GM21619 (cell line): Measurements from ENCODE around the gene CDC14B.
"Not testable (repeated sequence)": the region's sequence is repeated elsewhere in the genome, so short reads cannot be mapped to it uniquely, and the experiment has no call there.

ENCODE experiments used
- ATAC-seq: cut with Tn5 transposase; IDR thresholded peaks from one replicate; pipeline ENCODE4 v1.9.1; 2021; ENCODE audit not compliant: unreplicated experiment

The CDC14B gene

DNA sequence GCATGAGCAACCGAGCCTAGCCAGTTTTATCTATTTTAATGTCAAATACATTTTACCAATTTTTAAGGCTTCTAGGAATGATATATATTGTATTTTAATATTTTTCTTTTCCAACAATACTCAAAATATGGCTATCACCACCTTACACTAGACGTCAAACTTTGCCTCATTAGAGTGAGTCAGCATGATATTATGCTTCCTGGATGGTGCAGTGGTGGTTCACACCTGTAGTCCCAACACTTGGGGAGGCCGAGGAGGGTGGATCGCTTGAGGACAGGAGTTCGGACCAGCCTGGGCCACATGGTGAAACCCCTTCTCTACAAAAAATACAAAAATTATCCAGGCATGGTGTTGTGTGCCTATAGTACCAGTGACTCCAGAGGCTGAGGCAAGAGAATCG lies 7.3 kb upstream of the CDC14B start:
- ATAC-seq, result no peak

DNA sequence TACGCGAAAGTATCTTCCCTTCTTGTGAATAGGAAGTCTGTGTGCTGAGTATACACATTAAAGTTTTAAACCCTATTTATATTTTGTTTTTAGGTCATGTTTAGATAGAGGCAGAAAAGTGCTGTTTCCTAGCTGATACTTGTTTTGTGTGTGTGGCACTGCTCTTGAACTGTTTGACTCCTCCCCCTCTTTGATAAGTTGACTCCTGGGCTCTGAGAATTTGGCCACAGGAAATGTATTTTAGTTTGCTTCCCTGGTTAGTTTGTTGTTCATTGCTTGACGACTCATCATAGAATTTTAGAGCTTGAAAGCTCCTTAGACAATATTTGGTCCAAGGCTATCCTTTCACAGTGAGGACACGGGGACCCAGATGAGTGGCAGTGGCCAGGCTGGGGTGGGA lies 2.0 kb upstream of the CDC14B start:
- no peak for ATAC-seq

DNA sequence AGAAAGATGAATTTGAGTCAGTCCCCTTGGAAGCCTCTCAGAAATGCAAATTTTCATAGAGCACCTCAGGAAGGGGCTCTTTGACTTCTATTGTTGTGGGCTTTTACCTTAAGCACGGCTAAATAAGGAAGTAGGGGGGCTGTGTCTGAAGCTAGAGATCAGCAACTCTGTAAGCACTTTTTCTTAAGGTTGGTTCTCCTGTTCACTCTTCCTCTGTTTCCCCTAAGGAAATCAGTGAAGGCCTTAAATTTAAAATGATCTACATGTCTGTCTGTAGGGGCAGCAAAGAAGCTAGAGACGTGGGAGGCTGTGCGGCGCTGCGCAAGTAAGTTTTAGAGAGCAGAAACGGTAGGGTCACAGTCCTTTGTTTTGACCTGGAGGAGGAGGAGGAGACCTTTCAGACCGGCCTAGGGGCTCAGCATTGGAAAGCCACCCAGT lies 1.2 kb upstream of the CDC14B start:
- ATAC-seq, result no peak

GRCh38 chr9:96620181-96620514 lies 505 bp upstream of the CDC14B start:
- ATAC-seq, result no peak

DNA sequence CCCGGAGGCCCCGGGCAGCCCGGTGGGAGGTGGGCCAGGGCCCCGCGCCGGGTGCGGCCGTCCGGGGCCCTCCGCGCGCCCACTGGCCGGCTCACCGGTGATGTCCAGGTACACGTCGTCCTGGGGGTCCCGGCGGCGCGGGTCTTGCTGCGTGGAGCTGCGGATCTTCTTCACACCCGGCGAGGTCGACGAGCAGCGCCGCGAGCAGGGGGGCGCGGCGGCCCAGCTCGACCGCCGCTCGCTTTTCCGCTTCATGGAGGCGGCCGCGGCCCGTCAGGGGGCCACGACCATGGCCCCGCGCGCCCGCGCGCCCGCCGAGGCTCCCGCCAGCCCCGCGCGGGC lies 548 bp downstream of the CDC14B start:
- ATAC-seq, result no peak

- ATAC-seq, result no peak
These were observed 1.2 kb downstream of the CDC14B start for GRCh38 chr9:96618209-96619123.

DNA sequence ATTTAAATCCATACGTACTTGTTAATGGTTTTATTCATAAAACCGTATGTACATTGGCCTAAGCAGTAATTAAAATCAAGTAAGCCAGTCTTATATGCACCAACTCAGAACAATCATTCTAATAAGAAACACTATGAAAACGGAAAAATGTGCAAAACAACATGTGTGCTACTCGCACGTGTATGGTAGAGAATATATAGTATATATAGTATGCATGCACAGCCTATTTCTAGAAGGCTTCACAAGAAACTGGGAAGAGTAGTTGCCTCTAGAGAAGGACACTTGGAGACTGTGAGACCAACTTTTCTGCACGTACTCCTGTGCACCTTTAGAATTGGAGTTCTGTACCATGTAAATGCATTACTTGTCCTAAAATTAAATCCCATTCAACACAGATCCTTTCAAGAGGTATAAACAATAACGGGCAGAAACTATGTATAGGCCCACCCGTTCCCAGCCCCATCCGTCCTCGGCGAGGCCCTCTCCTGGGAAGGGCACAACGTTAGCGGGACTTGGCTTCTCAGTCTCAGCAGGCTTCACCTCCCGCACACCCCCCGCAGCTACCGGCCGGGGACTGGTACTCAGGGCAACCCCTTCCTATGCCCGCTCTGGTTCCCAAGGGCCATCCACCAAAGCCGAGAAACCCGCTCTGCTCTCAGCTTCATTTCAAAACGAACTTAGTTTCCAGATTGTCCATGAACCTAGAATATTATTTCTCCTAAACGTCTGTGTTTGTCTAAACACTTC lies 2.0 kb downstream of the CDC14B start:
- ATAC-seq, result no peak

- no peak for ATAC-seq
These were observed 2.7 kb downstream of the CDC14B start for GRCh38 chr9:96616817-96617438.

- ATAC-seq, result no peak
These were observed 4.2 kb downstream of the CDC14B start for GRCh38 chr9:96615411-96615810.

- not testable (repeated sequence) for ATAC-seq
These were observed 5.0 kb downstream of the CDC14B start for GRCh38 chr9:96614664-96615063.

- ATAC-seq, result no peak
These were observed 6.6 kb downstream of the CDC14B start for GRCh38 chr9:96612966-96613589.

DNA sequence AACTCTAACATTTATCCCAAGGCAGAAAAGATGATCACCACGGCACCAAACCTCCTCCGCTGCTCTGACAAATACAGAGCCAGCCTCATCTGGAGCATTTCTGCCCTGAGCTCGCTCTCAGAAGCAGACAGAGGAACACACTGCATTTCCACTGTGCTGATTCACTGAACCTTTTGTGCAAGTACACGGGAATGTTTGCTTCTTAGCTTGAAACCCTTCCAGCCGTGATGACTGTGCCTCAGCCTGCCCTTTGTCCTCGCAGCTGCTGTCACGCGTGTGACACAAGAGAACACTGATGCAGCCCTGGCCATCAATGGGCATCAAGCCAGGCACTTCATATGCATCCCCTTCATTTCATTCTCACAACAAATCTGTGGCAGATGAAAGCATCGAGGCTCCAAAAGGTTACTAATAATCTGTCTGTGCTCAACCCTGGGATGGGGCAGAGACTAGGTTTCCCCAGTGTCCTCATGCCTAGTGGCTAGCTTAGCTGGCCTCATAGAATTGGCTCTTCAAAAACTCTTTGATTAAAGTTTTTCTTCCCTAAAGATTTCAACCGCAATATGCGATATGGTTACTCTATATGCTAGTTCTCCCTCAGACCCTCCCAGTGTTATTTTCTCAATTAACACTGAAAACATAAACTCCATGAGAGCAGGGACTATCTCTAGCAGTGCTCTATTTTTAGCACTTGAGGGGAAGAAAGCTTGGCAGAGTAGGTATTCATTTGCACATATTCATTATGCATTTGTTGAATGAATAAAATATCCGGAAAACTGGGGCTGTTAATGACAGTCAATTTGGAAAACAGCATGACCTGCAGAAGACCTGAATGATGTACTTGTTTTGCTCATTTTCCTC lies 7.3 kb downstream of the CDC14B start:
- no peak for ATAC-seq

GRCh38 chr9:96611302-96611701 lies 8.3 kb downstream of the CDC14B start:
- ATAC-seq, result no peak

GRCh38 chr9:96609732-96610131 lies 9.9 kb downstream of the CDC14B start:
- no peak for ATAC-seq

GRCh38 chr9:96607971-96608370 lies 11.7 kb downstream of the CDC14B start:
- no peak for ATAC-seq

DNA sequence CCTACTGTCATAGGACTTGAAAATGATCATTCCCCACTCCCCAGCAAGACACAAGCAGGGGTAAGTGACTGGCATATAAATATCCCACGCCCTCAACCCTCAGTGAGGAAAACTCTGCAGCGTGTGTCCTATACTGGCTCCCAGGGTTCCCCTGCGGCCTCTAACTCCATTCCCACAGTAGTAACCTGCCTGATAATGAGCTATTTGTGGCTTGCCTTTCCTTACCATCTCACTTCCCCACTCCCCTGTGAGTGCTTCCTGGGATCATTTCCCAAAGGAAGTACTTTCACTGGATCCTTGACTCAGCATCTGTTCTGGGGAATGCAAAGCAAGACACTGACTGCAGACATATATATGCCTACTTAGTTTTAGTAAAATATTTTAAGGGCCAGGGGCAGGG lies 14.3 kb downstream of the CDC14B start:
- no peak for ATAC-seq

GRCh38 chr9:96604004-96604319 lies 15.7 kb downstream of the CDC14B start:
- no peak for ATAC-seq

DNA sequence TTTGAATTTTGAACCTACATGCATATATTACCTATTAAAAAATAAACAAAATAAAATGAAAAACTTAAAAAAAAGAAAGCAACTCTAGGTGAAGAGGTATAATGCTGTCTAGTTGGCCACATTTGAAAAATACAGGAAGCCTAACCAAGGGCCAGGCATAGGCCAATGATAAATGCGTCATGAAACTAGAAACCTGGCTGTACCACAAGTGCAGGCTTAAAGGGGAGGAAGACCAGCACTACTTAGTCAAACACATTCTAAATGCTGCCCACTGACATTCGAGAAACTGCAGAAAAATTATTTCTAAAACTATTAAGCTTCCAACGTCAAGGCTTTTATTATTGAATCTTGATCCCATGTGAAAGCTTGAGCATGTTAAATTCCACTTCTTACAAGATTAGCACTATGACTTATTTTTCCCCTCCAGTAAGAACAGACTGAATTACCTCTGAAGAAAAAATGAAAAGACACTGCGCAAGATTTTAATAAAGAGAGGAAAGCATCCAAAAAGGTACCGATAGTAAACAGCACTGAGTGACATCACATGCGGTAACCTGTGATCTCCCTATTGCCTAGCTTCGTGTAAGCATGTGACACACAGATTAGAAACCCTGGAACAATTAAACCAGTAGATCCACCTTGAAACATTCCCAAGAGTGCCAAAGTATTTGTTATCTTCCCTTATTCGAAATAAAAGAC lies 16.2 kb downstream of the CDC14B start:
- ATAC-seq, result no peak

- ATAC-seq, result no peak
These were observed 20.3 kb downstream of the CDC14B start for GRCh38 chr9:96599298-96599697.

GRCh38 chr9:96596601-96597111 lies 23.0 kb downstream of the CDC14B start:
- ATAC-seq, result no peak
